HepG2 (cell line): Measurements from ENCODE around the gene C20orf204. TPM values are rescaled to one million over a fixed set of nuclear protein-coding genes. Genes with fewer than 3 reads are reported as not detected.

Experiments
- ELF4 ChIP-seq: sonication (generic); formaldehyde crosslinking; IDR thresholded peaks from 2 replicates; pipeline ENCODE4 v1.5.0; 2020; ENCODE audit warnings: missing genetic modification reagents, mild to moderate bottlenecking, moderate library complexity, borderline replicate concordance
- FOSL2 ChIP-seq: sonication (generic); formaldehyde crosslinking; IDR thresholded peaks from 2 replicates; pipeline ENCODE4 v1.4.0; 2020; ENCODE audit warnings: missing genetic modification reagents
- KAT2B ChIP-seq: fragments of 150-350 bp; IDR thresholded peaks from 2 replicates; pipeline ENCODE4 v1.6.1; 2014; ENCODE audit warnings: low read depth, low read length, borderline replicate concordance
- KDM3A ChIP-seq: IDR thresholded peaks from 2 replicates; pipeline ENCODE4 v1.6.1; 2018; ENCODE audit warnings: low read depth, missing compliant biosample characterization
- MIER2 ChIP-seq: IDR thresholded peaks from 2 replicates; pipeline ENCODE4 v1.6.1; 2016; ENCODE audit warnings: missing biosample characterization, missing genetic modification reagents
- NFATC3 ChIP-seq: sonication (generic); formaldehyde crosslinking; IDR thresholded peaks from 2 replicates; pipeline ENCODE4 v1.5.1; 2020; ENCODE audit warnings: mild to moderate bottlenecking, missing genetic modification reagents
- NFE2 ChIP-seq: sonication (generic); formaldehyde crosslinking; IDR thresholded peaks from 2 replicates; pipeline ENCODE4 v1.4.0; 2020; ENCODE audit warnings: missing genetic modification reagents
- NONO ChIP-seq, 2 experiments: fragments of 450-650 bp in 1 of 2; sonication (generic) in 1 of 2; formaldehyde crosslinking in 1 of 2; IDR thresholded peaks in 1 of 2; conservative IDR thresholded peaks in 1 of 2; 2 replicates each; pipeline versions ENCODE4 v1.6.1 to v1.8.0; 2017 to 2022; ENCODE audit warnings: mild to moderate bottlenecking in 1 of 2, missing genetic modification reagents in 1 of 2, moderate library complexity in 1 of 2
- ONECUT2 ChIP-seq: sonication (generic); formaldehyde crosslinking; IDR thresholded peaks from 2 replicates; pipeline ENCODE4 v1.4.0; 2020; ENCODE audit warnings: missing genetic modification reagents
- RBFOX2 ChIP-seq: fragments of 200-400 bp; formaldehyde crosslinking; IDR thresholded peaks from 2 replicates; pipeline ENCODE4 v1.6.1; 2017; ENCODE audit warnings: low read depth, mild to moderate bottlenecking, low read length
- REXO4 ChIP-seq: sonication (generic); formaldehyde crosslinking; IDR thresholded peaks from 2 replicates; pipeline ENCODE4 v1.8.0; 2022; ENCODE audit warnings: missing genetic modification reagents, mild to moderate bottlenecking, borderline replicate concordance
- RXRB ChIP-seq: IDR thresholded peaks from 2 replicates; pipeline ENCODE4 v1.6.1; 2016; ENCODE audit warnings: borderline replicate concordance, missing genetic modification reagents, missing compliant biosample characterization
- SKI ChIP-seq: fragments of 450-650 bp; IDR thresholded peaks from one replicate; pipeline ENCODE4 v1.6.1; 2018; ENCODE audit warnings: mild to moderate bottlenecking; ENCODE audit not compliant: partially characterized antibody
- ZNF225 ChIP-seq: sonication (generic); formaldehyde crosslinking; IDR thresholded peaks from 2 replicates; pipeline ENCODE4 v1.4.0; 2020; ENCODE audit warnings: mild to moderate bottlenecking, missing genetic modification reagents
- ZNF230 ChIP-seq: sonication (generic); formaldehyde crosslinking; IDR thresholded peaks from 2 replicates; pipeline ENCODE4 v1.4.0; 2020; ENCODE audit warnings: mild to moderate bottlenecking, missing genetic modification reagents
- ZNF335 ChIP-seq: sonication (generic); formaldehyde crosslinking; IDR thresholded peaks from 2 replicates; pipeline ENCODE4 v1.4.0; 2020; ENCODE audit warnings: missing genetic modification reagents
- ZNF546 ChIP-seq: sonication (generic); formaldehyde crosslinking; conservative IDR thresholded peaks from 2 replicates; pipeline ENCODE4 v1.8.1; 2023; ENCODE audit warnings: mild to moderate bottlenecking, missing genetic modification reagents
- ZSCAN31 ChIP-seq: sonication (generic); formaldehyde crosslinking; IDR thresholded peaks from 2 replicates; pipeline ENCODE4 v1.5.0; 2020; ENCODE audit warnings: low read depth, mild to moderate bottlenecking, missing genetic modification reagents
- polyA plus RNA-seq, 8 experiments: library from polyadenylated mRNA; depleted of rRNA in 3 of 8; stranded (reverse) in 7 of 8; unstranded in 1 of 8; fragments of >200 nt; fragmentation: Illumina TruSeq in 4 of 8; extraction: Trizol in 4 of 8; gene quantifications; 2 replicates each; pipeline versions ENCODE4 v1.2.1 to v1.2.3, GENCODE V29; 2011 to 2016; ENCODE audit warnings: low read depth in 4 of 8, missing spikeins in 1 of 8, mixed read lengths in 1 of 8; ENCODE audit not compliant: insufficient read depth in 1 of 8
- total RNA-seq, 5 experiments: library from RNA; depleted of rRNA; stranded (reverse); fragments of >200 nt; fragmentation: Illumina TruSeq; extraction: Trizol; gene quantifications; 2 replicates each; pipeline ENCODE4 v1.2.3, GENCODE V29; 2016; ENCODE audit warnings: low read depth in 1 of 5
- TF ChIP-seq, protein P1 (sequence below): sonication (generic); formaldehyde crosslinking; IDR thresholded peaks from 2 replicates; pipeline ENCODE4 v1.8.0; 2022; ENCODE audit warnings: low read depth, missing genetic modification reagents
- TF ChIP-seq, protein P2 (sequence below): sonication (generic); formaldehyde crosslinking; IDR thresholded peaks from 2 replicates; pipeline ENCODE4 v1.5.0; 2020; ENCODE audit warnings: mild to moderate bottlenecking, low read depth, missing genetic modification reagents, borderline replicate concordance
- TF ChIP-seq, protein P3 (sequence below): sonication (generic); formaldehyde crosslinking; IDR thresholded peaks from 2 replicates; pipeline ENCODE4 v1.5.0; 2020; ENCODE audit warnings: mild to moderate bottlenecking, missing genetic modification reagents, moderate library complexity
- TF ChIP-seq, protein P4 (sequence below): sonication (generic); formaldehyde crosslinking; conservative IDR thresholded peaks from 2 replicates; pipeline ENCODE4 v1.4.0; 2020; ENCODE audit warnings: mild to moderate bottlenecking, missing genetic modification reagents, moderate library complexity

The C20orf204 gene
- total and polyA plus RNA-seq, 2 of the 13 experiments (the other 11 are each of a cell fraction or from before 2014, with no cell fraction given): 22.1 to 80.0 TPM

DNA sequence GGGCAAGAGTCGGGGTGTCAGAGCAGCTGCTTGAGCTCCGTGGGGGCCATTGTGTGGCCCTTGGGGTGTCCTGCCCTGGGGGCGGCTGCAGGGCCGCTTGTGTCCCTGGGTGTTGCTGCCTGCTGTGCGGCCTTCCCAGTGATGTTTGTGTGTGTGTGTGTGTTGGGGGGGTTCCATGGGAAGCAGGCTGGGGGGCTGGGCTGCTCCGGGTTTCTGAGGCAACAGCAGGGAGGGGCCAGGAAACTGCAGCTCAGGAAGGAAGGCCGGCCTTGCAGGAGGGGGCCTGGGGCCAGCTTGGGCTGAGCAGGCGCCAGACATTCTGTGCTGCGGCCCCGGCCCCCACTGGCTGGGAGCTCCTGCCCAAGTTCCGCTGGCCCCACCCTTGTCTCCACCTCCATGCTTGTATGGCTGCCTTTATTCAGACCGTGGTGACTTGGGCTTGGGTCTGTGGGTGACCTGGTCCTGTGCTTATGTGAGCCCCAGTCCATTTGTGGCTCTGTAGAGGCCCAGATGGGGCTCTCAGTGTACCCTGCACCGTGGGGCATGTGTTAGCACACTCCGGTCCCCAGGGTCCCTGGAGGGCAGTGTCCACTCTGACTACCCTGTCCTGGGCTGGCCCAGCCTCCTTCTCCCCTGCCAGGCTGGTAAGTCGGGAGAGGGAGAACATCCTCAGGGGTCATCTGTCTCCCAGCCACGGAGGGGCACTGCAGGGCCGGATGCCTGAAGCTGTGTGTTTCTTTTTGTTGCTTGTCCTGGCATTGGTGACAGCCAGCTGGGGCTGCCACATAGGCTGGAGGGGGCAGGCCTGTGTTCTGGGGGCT, 18.1 kb downstream of the C20orf204 start (continued):
- TF ChIP-seq, protein P1, sequence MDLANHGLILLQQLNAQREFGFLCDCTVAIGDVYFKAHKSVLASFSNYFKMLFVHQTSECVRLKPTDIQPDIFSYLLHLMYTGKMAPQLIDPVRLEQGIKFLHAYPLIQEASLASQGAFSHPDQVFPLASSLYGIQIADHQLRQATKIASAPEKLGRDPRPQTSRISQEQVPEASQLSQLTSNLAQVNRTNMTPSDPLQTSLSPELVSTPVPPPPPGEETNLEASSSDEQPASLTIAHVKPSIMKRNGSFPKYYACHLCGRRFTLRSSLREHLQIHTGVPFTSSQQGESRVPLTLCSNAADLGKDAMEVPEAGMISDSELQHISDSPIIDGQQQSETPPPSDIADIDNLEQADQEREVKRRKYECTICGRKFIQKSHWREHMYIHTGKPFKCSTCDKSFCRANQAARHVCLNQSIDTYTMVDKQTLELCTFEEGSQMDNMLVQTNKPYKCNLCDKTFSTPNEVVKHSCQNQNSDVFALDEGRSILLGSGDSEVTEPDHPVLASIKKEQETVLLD: peak; percentile 46; the same call in 1 of the 2 replicates
- TF ChIP-seq, protein P2, sequence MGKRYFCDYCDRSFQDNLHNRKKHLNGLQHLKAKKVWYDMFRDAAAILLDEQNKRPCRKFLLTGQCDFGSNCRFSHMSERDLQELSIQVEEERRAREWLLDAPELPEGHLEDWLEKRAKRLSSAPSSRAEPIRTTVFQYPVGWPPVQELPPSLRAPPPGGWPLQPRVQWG: no peak
- TF ChIP-seq KDM3A (CRISPR knock-in tag) (peak; percentile 76; the same call in 1 of the 2 replicates), ELF4 (CRISPR knock-in tag) (no peak; the same call in 1 of the 2 replicates), ZNF230 (CRISPR knock-in tag) (no peak), ZNF225 (CRISPR knock-in tag) (no peak), RXRB (CRISPR knock-in tag) (peak; percentile 77), ZNF546 (no peak), ZSCAN31 (CRISPR knock-in tag) (peak; percentile 27; the same call in 1 of the 2 replicates), ONECUT2 (peak; percentile 36; the same call in 1 of the 2 replicates), NFATC3 (no peak), ZNF335 (CRISPR knock-in tag) (peak; percentile 72; the same call in 1 of the 2 replicates), FOSL2 (CRISPR knock-in tag) (no peak), NONO (IDR thresholded peaks at IDR 0.05) (no peak), NONO (CRISPR knock-in tag; conservative IDR thresholded peaks at IDR 0.05) (peak; percentile 68; the same call in 1 of the 2 replicates), NFE2 (CRISPR knock-in tag) (peak; percentile 58; the same call in 1 of the 2 replicates), RBFOX2 (peak; percentile 74), KAT2B (no peak), SKI (peak; percentile 23), REXO4 (CRISPR knock-in tag) (no peak), MIER2 (peak; percentile 65; the same call in 1 of the 2 replicates)
- TF ChIP-seq, protein P3, sequence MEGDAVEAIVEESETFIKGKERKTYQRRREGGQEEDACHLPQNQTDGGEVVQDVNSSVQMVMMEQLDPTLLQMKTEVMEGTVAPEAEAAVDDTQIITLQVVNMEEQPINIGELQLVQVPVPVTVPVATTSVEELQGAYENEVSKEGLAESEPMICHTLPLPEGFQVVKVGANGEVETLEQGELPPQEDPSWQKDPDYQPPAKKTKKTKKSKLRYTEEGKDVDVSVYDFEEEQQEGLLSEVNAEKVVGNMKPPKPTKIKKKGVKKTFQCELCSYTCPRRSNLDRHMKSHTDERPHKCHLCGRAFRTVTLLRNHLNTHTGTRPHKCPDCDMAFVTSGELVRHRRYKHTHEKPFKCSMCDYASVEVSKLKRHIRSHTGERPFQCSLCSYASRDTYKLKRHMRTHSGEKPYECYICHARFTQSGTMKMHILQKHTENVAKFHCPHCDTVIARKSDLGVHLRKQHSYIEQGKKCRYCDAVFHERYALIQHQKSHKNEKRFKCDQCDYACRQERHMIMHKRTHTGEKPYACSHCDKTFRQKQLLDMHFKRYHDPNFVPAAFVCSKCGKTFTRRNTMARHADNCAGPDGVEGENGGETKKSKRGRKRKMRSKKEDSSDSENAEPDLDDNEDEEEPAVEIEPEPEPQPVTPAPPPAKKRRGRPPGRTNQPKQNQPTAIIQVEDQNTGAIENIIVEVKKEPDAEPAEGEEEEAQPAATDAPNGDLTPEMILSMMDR (CRISPR knock-in tag): peak; percentile 91
- TF ChIP-seq, protein P4, sequence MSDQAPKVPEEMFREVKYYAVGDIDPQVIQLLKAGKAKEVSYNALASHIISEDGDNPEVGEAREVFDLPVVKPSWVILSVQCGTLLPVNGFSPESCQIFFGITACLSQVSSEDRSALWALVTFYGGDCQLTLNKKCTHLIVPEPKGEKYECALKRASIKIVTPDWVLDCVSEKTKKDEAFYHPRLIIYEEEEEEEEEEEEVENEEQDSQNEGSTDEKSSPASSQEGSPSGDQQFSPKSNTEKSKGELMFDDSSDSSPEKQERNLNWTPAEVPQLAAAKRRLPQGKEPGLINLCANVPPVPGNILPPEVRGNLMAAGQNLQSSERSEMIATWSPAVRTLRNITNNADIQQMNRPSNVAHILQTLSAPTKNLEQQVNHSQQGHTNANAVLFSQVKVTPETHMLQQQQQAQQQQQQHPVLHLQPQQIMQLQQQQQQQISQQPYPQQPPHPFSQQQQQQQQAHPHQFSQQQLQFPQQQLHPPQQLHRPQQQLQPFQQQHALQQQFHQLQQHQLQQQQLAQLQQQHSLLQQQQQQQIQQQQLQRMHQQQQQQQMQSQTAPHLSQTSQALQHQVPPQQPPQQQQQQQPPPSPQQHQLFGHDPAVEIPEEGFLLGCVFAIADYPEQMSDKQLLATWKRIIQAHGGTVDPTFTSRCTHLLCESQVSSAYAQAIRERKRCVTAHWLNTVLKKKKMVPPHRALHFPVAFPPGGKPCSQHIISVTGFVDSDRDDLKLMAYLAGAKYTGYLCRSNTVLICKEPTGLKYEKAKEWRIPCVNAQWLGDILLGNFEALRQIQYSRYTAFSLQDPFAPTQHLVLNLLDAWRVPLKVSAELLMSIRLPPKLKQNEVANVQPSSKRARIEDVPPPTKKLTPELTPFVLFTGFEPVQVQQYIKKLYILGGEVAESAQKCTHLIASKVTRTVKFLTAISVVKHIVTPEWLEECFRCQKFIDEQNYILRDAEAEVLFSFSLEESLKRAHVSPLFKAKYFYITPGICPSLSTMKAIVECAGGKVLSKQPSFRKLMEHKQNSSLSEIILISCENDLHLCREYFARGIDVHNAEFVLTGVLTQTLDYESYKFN (CRISPR knock-in tag): peak; percentile 80
